22Rv1 (cell line): ENCODE measurements around the gene TGFBRAP1.

ENCODE experiments used
- H3K27ac ChIP-seq: fragments of 450-650 bp; 2 replicates; pipeline ENCODE4 v1.5.1; 2017
- CTCF ChIP-seq: fragments of 450-650 bp; IDR thresholded peaks from 2 replicates; pipeline ENCODE4 v1.5.1; 2017; ENCODE audit warnings: mild to moderate bottlenecking
- ZFX ChIP-seq: fragments of 450-650 bp; IDR thresholded peaks from 2 replicates; pipeline ENCODE4 v1.6.1; 2017; ENCODE audit warnings: antibody characterized with exemption, borderline replicate concordance

Gene TGFBRAP1

DNA sequence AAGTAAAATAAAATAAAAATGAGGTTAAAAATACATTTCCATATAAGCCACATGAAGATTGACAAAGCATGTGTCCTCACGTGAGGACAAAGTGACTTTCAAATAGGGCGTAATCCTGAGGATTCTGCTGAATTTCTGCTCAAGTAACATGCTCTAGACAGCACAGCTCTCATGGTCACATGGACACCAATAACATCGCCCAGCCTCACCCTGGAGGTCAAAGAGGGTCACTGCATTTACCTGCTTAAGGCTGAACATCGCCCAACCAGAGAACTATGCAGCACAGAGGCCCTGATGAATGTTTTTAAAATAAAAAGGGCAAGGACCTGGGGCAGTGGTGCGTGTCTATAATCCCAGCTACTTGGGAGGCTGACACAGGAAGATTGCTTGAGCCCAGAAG is 30.2 kb downstream of the TGFBRAP1 start:
- TF ChIP-seq ZFX = no peak
- TF ChIP-seq CTCF = no peak
- H3K27ac ChIP-seq = no peak overlapping the region

DNA sequence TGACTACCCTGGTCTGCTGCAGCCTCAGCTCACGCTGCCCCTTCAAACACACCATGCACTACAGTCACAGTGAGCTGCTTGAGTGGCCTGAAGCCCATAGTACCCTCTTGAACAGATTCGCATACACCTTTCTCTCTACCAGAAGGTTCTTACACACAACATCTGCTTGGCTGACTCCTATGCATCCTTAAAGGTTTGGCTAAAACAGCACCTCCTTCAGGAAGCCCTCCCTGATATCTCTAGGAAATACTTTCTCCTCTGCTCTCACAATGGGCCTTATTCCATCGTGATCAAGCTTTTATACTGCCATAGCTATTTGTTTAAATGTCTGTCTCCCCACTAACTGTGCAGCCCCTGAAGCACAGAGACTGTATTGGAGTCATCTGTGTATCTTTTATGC is 31.5 kb downstream of the TGFBRAP1 start:
- TF ChIP-seq CTCF = no peak
- H3K27ac ChIP-seq = no peak overlapping the region

GRCh38 chr2:105297216-105297615 is 32.3 kb downstream of the TGFBRAP1 start:
- TF ChIP-seq CTCF (no peak), ZFX (no peak)
- H3K27ac ChIP-seq = no peak overlapping the region

DNA sequence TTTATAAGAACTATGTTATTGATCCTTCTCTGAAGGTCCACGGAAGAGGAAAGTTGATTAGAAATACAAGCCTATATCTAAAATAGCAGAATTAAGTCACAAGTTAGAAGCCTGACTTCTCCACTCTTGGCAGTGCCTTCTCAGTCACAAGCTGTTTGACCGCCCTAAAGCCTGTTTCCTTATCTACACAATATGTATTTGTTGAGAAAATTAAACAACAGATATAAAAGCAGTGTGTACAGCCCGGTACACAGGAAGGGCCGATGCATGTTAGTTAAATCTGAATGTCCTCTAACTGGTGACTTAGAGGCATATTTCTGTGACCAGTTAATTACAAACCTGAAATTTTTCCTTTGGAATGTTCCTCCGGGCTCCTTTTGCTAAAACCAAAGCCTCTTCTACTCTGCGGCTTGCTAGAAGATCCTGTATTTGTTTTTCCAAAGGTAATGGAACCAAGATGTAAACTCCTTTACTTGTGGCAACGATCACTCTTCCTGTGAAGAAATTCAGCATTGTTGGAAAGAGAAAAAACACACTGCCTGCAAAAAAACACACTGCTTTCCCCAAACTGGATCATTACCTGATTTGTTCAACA is 33.4 kb downstream of the TGFBRAP1 start:
- TF ChIP-seq ZFX (no peak), CTCF (no peak)

GRCh38 chr2:105294844-105295481 is 34.6 kb downstream of the TGFBRAP1 start:
- no peak overlapping the region for H3K27ac ChIP-seq
- peak; percentile 81 for TF ChIP-seq CTCF
- TF ChIP-seq ZFX = no peak

More for the DNA sequence above, 33.4 kb downstream of the TGFBRAP1 start:
- no peak overlapping the region for H3K27ac ChIP-seq

- TF ChIP-seq ZFX (no peak), CTCF (no peak)
- H3K27ac ChIP-seq = no peak overlapping the region
These were observed 35.5 kb downstream of the TGFBRAP1 start for GRCh38 chr2:105294046-105294445.

DNA sequence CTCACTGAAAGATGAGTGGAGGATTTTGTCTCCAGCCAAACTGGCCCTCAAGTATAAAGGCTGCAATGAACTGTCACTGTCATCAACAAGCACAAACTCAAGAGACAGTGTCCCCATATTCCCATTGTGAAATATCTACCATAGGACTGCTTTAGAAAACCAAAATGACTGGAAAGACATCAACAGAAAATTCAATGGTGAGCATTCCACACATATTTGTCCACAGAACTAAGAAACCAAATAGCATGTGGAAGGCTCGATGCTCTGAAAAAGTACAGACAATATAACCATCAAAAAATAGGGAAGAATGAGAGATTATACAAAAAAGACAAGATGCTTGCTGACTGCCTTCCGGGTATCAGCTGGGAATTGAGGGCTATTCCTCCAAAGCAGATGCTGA is 37.6 kb downstream of the TGFBRAP1 start:
- no peak overlapping the region for H3K27ac ChIP-seq
- TF ChIP-seq CTCF = no peak
- TF ChIP-seq ZFX = no peak
